ENCODE measurements around the gene RABGAP1L.

DNA sequence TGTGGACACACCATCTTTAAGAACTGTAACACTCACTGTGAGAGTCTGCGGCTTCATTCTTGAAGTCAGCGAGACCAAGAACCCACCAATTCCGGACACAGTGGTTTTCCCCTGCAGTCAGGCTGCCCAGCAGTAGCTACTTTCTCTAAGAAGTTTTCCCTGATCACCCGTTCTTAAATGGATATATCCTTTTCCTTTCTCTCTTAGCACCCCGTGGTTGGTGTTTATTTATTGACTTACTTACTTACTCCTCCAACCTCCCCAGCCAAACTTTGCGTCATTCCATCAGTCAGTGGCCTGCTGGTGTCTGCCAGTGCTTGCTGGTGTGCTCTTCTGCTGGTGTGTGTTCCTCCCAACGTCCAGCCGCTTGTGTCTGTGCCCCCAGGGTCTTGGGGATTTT is 553.2 kb downstream of the RABGAP1L start:
- TF ChIP-seq, protein P1, sequence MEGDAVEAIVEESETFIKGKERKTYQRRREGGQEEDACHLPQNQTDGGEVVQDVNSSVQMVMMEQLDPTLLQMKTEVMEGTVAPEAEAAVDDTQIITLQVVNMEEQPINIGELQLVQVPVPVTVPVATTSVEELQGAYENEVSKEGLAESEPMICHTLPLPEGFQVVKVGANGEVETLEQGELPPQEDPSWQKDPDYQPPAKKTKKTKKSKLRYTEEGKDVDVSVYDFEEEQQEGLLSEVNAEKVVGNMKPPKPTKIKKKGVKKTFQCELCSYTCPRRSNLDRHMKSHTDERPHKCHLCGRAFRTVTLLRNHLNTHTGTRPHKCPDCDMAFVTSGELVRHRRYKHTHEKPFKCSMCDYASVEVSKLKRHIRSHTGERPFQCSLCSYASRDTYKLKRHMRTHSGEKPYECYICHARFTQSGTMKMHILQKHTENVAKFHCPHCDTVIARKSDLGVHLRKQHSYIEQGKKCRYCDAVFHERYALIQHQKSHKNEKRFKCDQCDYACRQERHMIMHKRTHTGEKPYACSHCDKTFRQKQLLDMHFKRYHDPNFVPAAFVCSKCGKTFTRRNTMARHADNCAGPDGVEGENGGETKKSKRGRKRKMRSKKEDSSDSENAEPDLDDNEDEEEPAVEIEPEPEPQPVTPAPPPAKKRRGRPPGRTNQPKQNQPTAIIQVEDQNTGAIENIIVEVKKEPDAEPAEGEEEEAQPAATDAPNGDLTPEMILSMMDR (tag by site-specific recombination; IDR thresholded peaks at IDR 0.05), result no peak
- TF ChIP-seq ZEB2 (tag by site-specific recombination; IDR thresholded peaks at IDR 0.05) (no peak), TRIM28 (IDR thresholded peaks at IDR 0.05; ENCODE audit: borderline replicate concordance, low read length) (no peak), SP2 (tag by site-specific recombination; IDR thresholded peaks at IDR 0.05) (no peak), ZNF335 (tag by site-specific recombination; conservative IDR thresholded peaks at IDR 0.05) (no peak), ZNF292 (tag by site-specific recombination; IDR thresholded peaks at IDR 0.05; ENCODE audit: borderline replicate concordance, low read depth) (no peak), ZNF24 (tag by site-specific recombination; IDR thresholded peaks at IDR 0.05) (no peak), ZNF311 (tag by site-specific recombination; IDR thresholded peaks at IDR 0.05; ENCODE audit: borderline replicate concordance) (no peak)
- TF ChIP-seq, protein P2, sequence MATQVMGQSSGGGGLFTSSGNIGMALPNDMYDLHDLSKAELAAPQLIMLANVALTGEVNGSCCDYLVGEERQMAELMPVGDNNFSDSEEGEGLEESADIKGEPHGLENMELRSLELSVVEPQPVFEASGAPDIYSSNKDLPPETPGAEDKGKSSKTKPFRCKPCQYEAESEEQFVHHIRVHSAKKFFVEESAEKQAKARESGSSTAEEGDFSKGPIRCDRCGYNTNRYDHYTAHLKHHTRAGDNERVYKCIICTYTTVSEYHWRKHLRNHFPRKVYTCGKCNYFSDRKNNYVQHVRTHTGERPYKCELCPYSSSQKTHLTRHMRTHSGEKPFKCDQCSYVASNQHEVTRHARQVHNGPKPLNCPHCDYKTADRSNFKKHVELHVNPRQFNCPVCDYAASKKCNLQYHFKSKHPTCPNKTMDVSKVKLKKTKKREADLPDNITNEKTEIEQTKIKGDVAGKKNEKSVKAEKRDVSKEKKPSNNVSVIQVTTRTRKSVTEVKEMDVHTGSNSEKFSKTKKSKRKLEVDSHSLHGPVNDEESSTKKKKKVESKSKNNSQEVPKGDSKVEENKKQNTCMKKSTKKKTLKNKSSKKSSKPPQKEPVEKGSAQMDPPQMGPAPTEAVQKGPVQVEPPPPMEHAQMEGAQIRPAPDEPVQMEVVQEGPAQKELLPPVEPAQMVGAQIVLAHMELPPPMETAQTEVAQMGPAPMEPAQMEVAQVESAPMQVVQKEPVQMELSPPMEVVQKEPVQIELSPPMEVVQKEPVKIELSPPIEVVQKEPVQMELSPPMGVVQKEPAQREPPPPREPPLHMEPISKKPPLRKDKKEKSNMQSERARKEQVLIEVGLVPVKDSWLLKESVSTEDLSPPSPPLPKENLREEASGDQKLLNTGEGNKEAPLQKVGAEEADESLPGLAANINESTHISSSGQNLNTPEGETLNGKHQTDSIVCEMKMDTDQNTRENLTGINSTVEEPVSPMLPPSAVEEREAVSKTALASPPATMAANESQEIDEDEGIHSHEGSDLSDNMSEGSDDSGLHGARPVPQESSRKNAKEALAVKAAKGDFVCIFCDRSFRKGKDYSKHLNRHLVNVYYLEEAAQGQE (tag by site-specific recombination; IDR thresholded peaks at IDR 0.05), result no peak
- TF ChIP-seq, protein P3, sequence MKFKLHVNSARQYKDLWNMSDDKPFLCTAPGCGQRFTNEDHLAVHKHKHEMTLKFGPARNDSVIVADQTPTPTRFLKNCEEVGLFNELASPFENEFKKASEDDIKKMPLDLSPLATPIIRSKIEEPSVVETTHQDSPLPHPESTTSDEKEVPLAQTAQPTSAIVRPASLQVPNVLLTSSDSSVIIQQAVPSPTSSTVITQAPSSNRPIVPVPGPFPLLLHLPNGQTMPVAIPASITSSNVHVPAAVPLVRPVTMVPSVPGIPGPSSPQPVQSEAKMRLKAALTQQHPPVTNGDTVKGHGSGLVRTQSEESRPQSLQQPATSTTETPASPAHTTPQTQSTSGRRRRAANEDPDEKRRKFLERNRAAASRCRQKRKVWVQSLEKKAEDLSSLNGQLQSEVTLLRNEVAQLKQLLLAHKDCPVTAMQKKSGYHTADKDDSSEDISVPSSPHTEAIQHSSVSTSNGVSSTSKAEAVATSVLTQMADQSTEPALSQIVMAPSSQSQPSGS (tag by site-specific recombination; IDR thresholded peaks at IDR 0.05; ENCODE audit: low read depth), result no peak

All from HEK293 (cell line).